DND-41 (cell line): Measurements from ENCODE around the gene SMURF1.
"Not testable (repeated sequence)": the region's sequence is repeated elsewhere in the genome, so short reads cannot be mapped to it uniquely, and the experiment has no call there.

Experiments used
- ATAC-seq: fragments of 200-7000 bp; cut with Tn5 transposase; 3 replicates; pipeline ENCODE4 v1.9.1; 2021; ENCODE audit warnings: low read depth; ENCODE audit not compliant: insufficient read depth
- DNase-seq: peaks from one replicate; pipeline ENCODE4 v3.0.0-alpha.2; 2020
- H2AFZ ChIP-seq: 2 replicates; pipeline ENCODE4 v1.6.0; 2012; ENCODE audit warnings: low read depth, low read length
- H3K27ac ChIP-seq: 2 replicates; pipeline ENCODE4 v1.5.1; 2012; ENCODE audit warnings: low read length, inconsistent platforms
- H3K27me3 ChIP-seq: fragments of 200-600 bp; sonication (generic); 2 replicates; pipeline ENCODE4 v1.6.0; 2012; ENCODE audit warnings: low read length, mild to moderate bottlenecking, inconsistent platforms; ENCODE audit not compliant: insufficient read depth, poor library complexity
- H3K36me3 ChIP-seq: 2 replicates; pipeline ENCODE4 v1.5.1; 2012; ENCODE audit warnings: low read length, inconsistent platforms; ENCODE audit not compliant: insufficient read depth
- H3K4me1 ChIP-seq: 2 replicates; pipeline ENCODE4 v1.5.1; 2012; ENCODE audit warnings: mild to moderate bottlenecking, low read length; ENCODE audit not compliant: insufficient read depth
- H3K4me2 ChIP-seq: 2 replicates; pipeline ENCODE4 v1.6.0; 2012; ENCODE audit warnings: mild to moderate bottlenecking, moderate library complexity, low read length, inconsistent platforms; ENCODE audit not compliant: insufficient read depth
- H3K4me3 ChIP-seq, 2 experiments: fragments of 200-600 bp in 1 of 2; shearing (Covaris generic) in 1 of 2; 2 replicates each; pipeline ENCODE4 v1.5.1; 2012 to 2016; ENCODE audit warnings: inconsistent platforms in 2 of 2, low read length in 2 of 2, mild to moderate bottlenecking in 2 of 2, low read depth in 1 of 2, moderate library complexity in 1 of 2
- H3K79me2 ChIP-seq: 2 replicates; pipeline ENCODE4 v1.6.0; 2012; ENCODE audit warnings: low read length, inconsistent platforms; ENCODE audit not compliant: insufficient read depth
- H3K9ac ChIP-seq: 2 replicates; pipeline ENCODE4 v1.6.0; 2012; ENCODE audit warnings: low read depth, mild to moderate bottlenecking, inconsistent platforms, low read length, moderate library complexity
- H3K9me3 ChIP-seq: 2 replicates; pipeline ENCODE4 v1.5.1; 2012; ENCODE audit warnings: low read length, moderate library complexity, mild to moderate bottlenecking, inconsistent platforms; ENCODE audit not compliant: insufficient read depth, severe bottlenecking
- H4K20me1 ChIP-seq: 2 replicates; pipeline ENCODE4 v1.6.0; 2012; ENCODE audit warnings: low read length; ENCODE audit not compliant: insufficient read depth
- EZH2 ChIP-seq: IDR thresholded peaks from 3 replicates; pipeline ENCODE4 v1.6.1; 2012; ENCODE audit warnings: borderline replicate concordance, low read depth, mild to moderate bottlenecking, moderate library complexity, low read length, inconsistent platforms; ENCODE audit not compliant: severe bottlenecking
- TF ChIP-seq, protein P1 (sequence below): IDR thresholded peaks from 2 replicates; pipeline ENCODE4 v1.5.1; 2012; ENCODE audit warnings: borderline replicate concordance, low read length, moderate library complexity, mild to moderate bottlenecking; ENCODE audit not compliant: poor library complexity, severe bottlenecking; ENCODE audit errors: extremely low read depth

SMURF1 gene

DNA sequence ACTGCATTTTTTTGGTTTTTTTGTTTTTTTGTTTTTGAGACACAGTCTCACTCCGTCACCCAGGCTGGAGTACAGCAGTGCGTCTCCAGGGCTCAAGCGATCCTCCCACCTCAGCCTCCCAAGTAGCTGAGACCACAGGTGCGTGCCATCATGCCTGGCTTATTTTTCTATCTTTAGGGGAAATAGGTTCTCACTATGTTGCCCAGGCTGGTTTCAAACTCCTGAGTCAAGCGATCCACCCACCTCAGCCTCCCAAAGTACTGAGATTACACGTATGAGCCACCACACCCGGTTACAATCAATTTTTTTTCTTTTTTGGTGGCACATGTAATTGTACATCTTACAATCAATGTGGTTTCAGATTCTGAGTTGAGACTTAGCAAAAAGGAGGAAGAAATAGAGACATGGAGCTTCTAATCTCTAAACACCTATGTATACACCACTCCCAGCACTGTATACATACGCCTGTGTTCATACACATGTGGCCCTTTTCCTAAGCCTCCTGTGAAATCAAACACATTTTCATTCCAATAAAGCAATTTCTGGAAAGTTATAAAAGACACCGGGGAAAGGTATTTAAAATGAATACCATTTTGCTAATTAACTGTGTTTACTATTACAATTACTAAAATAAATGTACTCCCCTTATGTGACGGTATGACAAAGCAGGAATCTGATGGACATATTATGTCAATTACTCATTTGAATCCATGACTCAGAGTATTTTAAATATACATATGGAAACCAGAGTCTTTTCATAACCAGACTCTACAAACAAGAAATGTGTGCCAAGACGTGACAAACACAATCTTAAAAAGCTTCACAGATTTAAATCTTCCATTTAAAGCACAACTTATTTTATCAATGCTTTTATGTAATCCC is 40.9 kb downstream of the SMURF1 start:
- peaks cover 95% of the 10 kb centered on the region for H3K79me2 ChIP-seq

GRCh38 chr7:99102361-99102760 is 41.5 kb downstream of the SMURF1 start:
- Histone ChIP-seq H3K9me3 (peaks cover 3% of the 10 kb centered on the region), H3K36me3 (no peaks in the 10 kb centered on the region), H3K4me2 (no peak overlapping the region)

More for the DNA sequence above, 40.9 kb downstream of the SMURF1 start:
- H3K36me3 ChIP-seq, result no peaks in the 10 kb centered on the region
- H3K27me3 ChIP-seq, result no peaks in the 10 kb centered on the region
- no peak overlapping the region for H2AFZ ChIP-seq
- ATAC-seq, result no peak
- H3K9ac ChIP-seq, result no peak overlapping the region
- no peak for DNase-seq
- H3K9me3 ChIP-seq, result peaks cover 3% of the 10 kb centered on the region
- no peak overlapping the region for H3K4me2 ChIP-seq
- TF ChIP-seq, protein P1, sequence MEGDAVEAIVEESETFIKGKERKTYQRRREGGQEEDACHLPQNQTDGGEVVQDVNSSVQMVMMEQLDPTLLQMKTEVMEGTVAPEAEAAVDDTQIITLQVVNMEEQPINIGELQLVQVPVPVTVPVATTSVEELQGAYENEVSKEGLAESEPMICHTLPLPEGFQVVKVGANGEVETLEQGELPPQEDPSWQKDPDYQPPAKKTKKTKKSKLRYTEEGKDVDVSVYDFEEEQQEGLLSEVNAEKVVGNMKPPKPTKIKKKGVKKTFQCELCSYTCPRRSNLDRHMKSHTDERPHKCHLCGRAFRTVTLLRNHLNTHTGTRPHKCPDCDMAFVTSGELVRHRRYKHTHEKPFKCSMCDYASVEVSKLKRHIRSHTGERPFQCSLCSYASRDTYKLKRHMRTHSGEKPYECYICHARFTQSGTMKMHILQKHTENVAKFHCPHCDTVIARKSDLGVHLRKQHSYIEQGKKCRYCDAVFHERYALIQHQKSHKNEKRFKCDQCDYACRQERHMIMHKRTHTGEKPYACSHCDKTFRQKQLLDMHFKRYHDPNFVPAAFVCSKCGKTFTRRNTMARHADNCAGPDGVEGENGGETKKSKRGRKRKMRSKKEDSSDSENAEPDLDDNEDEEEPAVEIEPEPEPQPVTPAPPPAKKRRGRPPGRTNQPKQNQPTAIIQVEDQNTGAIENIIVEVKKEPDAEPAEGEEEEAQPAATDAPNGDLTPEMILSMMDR, result no peak
- TF ChIP-seq EZH2, result no peak
- H3K4me3 ChIP-seq, result no peak overlapping the region
- no peak overlapping the region for H3K27ac ChIP-seq
- peaks cover 21% of the 10 kb centered on the region; the same call in 1 of the 2 replicates for H4K20me1 ChIP-seq
- H3K4me1 ChIP-seq, result no peaks in the 10 kb centered on the region

GRCh38 chr7:99101516-99101915 is 42.4 kb downstream of the SMURF1 start:
- not testable (repeated sequence) for H3K27ac ChIP-seq, ATAC-seq, H3K27me3 ChIP-seq, H3K4me3 ChIP-seq, H3K4me2 ChIP-seq, H2AFZ ChIP-seq, DNase-seq, H3K9me3 ChIP-seq, H3K9ac ChIP-seq, H3K4me1 ChIP-seq, H3K36me3 ChIP-seq
- Histone ChIP-seq H3K79me2 (peaks cover 96% of the 10 kb centered on the region), H4K20me1 (peaks cover 20% of the 10 kb centered on the region; the same call in 1 of the 2 replicates)

More at GRCh38 chr7:99102361-99102760, 41.5 kb downstream of the SMURF1 start:
- H2AFZ ChIP-seq, result no peak overlapping the region
- H3K4me1 ChIP-seq, result no peaks in the 10 kb centered on the region
- TF ChIP-seq, protein P1, result no peak
- no peak for TF ChIP-seq EZH2
- H3K4me3 ChIP-seq, result no peak overlapping the region
- H3K79me2 ChIP-seq, result peaks cover 95% of the 10 kb centered on the region
- no peaks in the 10 kb centered on the region for H3K27me3 ChIP-seq
- no peak overlapping the region for H3K27ac ChIP-seq
- H4K20me1 ChIP-seq, result peaks cover 22% of the 10 kb centered on the region; the same call in 1 of the 2 replicates
- ATAC-seq (no peak), DNase-seq (no peak)
- H3K9ac ChIP-seq, result no peak overlapping the region

DNA sequence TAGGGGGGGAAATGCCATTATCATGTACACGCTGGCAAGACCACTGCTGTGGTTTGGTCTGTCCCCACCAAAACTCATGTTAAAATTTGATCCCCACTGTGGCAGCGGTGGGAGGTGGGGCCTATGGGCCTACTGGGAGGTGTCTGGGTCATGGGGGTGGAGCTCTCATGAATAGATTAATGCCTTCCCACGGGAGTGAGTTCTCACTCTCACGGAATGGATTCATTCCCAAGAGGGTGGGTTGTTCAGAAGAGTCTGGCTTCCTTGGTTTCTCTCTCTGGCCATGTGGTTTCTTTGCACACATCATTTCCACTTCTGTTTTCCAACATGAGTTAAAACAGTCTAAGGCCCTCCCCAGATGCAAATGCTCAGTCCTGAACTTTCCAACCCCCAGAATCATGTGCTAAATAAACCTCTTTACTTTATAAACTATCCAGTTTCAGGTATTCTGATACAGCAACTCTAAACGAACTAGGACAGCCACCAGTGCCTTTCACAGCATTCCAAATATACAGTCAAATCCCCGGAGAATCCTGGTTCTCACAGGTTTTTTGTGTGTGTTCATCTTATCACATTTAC is 44.3 kb downstream of the SMURF1 start:
- no peaks in the 10 kb centered on the region for H3K36me3 ChIP-seq
- H3K27ac ChIP-seq, result no peak overlapping the region
- H4K20me1 ChIP-seq, result peaks cover 21% of the 10 kb centered on the region; the same call in 1 of the 2 replicates
- no peak overlapping the region for H3K4me2 ChIP-seq
- H3K9ac ChIP-seq, result no peak overlapping the region
- DNase-seq, result no peak
- TF ChIP-seq EZH2, result no peak
- TF ChIP-seq, protein P1, result no peak
- H3K27me3 ChIP-seq, result no peaks in the 10 kb centered on the region
- no peak overlapping the region for H3K4me3 ChIP-seq
- peaks cover 3% of the 10 kb centered on the region for H3K9me3 ChIP-seq
- no peaks in the 10 kb centered on the region for H3K4me1 ChIP-seq
- ATAC-seq, result no peak
- H3K79me2 ChIP-seq, result peaks cover 93% of the 10 kb centered on the region
- no peak overlapping the region for H2AFZ ChIP-seq
